ENCODE data around the gene YPEL5.
"Not testable (repeated sequence)": the region's sequence is repeated elsewhere in the genome, so short reads cannot be mapped to it uniquely, and the experiment has no call there.

The YPEL5 gene

DNA sequence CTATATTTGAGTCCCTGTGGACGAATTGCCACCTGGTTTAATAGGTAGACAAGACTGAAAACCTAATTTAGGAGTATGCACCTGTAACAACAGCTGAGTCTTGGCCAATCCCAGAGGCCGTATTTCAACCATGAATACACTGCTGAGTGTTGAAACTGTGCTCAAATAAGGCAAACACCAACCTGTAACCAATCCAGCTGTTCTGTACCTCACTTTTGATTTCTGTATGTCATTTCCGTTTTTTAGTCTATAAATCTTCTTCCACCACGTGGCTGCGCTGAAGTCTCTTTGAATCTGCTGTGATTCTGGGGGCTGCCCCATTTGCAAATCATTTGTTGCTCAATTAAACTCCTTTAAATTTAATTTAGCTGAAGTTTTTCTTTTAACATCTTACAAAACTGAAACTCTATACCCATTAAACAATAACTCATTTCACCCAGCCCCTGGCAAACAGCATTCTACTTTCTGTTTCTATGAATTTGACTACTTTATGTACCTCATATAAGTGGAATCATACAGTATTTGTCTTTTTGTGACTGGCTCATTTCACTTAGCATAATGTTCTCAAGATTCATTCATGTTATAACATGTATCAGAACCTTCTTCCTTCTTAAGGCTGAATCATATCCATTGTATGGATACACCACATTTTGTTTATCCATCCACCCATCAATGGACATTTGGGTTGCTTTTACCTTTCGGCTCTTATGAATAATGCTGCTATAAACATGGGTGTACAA is 7.5 kb upstream of the YPEL5 start:
- no peak for FAIRE-seq

DNA sequence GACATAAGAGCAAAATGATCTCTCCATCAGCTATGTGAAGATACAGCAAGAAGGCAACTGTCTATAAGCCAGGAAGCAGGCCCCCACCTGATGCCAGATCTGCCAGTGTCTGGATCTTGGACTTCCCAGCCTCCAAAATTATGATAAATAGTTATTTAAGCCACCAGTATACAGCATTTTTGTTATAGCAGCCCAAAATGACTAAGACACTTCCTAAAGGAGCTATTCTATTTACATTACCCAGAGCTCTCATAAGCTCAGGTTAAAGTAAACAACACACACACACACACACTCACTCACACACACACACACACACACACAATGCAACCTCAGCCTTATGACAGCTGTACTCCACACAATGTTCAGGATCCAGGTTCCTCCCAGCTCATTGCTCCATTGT is 5.7 kb upstream of the YPEL5 start:
- no peak for FAIRE-seq

DNA sequence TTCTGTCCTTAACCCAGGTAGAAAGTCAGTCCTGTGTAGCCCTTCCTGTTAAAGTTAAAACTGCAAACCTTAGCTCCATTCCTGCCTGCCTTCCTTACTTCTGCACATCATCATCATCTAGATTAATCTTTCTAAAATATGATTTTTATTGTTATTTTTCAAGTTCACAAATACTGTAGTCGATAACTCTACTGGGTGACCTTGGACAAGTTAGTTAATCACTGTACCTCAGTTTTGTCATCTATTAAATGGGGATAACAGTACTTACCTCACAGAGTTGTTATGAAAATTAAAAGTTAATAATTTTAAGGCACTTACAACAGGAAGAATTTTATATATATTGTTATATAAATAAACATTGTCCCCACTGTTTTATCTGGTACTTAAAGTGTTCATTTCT is 2.5 kb upstream of the YPEL5 start:
- FAIRE-seq, result no peak

DNA sequence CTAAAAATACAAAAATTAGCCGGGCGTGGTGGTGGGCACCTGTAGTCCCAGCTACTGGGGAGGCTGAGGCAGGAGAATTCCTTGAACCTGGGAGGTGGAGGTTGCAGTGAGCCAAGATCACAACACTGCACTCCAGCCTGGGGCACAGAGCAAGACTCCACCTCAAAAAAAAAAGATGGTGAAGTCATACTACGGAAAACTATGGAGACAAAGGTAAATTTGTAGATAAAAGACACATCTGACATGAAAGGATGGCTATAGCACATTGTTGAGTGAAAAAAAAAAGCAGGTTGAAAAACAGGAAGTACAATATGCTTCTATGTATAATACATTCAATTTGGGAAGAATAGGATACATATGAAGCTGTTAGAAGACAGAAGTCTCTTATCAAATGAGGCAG is 1.9 kb upstream of the YPEL5 start:
- FAIRE-seq, result not testable (repeated sequence)

DNA sequence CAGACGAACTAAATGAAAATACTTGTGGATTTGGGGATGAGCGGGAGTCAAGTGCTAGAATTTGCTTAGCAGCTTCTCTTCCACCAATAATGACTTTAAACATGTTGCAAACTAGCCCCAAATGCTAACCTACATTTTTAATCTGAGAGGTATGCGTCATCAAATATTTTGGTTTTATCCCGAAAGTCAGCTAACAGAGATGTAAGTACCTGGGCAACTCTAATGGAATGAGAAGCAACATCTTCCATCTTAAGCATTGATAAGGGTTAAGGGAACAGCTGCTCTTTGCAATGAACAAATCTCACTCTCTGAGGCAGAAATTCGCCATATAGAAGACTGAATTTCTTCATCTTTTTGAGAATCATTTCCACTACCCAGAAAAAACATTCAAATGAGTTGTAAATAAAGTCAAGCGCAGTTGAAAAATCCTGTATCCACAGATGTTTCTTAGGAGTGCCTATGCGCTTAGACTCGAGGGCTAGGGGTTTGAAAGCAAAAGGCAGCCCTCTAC is 926 bp upstream of the YPEL5 start:
- FAIRE-seq, result no peak

DNA sequence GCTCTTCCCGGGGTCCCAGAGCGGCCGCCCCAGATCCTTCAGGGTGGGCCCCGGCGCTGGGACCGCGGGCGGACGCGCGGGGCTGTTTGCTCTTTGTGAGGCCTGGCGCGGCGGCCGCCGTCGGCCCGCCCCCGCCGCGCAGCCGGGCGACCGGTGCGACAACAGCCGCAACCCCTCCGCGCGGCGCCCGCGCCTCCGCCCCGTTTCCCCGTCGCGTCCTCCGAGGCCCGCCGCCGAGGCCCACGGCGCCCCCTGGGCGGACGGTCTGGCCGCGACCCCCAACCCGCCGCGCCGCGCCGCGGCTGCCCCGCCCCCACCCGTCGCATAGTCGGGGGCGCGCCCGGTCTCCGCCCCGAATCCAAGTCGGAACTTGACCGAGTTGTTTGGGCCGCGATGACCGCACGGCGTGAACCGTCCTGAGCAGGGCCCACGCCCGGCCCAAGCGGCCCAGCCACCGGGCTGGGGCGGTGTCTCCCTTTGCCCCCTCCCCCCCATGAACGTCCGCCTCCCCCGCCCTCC is 448 bp downstream of the YPEL5 start:
- no peak for FAIRE-seq

DNA sequence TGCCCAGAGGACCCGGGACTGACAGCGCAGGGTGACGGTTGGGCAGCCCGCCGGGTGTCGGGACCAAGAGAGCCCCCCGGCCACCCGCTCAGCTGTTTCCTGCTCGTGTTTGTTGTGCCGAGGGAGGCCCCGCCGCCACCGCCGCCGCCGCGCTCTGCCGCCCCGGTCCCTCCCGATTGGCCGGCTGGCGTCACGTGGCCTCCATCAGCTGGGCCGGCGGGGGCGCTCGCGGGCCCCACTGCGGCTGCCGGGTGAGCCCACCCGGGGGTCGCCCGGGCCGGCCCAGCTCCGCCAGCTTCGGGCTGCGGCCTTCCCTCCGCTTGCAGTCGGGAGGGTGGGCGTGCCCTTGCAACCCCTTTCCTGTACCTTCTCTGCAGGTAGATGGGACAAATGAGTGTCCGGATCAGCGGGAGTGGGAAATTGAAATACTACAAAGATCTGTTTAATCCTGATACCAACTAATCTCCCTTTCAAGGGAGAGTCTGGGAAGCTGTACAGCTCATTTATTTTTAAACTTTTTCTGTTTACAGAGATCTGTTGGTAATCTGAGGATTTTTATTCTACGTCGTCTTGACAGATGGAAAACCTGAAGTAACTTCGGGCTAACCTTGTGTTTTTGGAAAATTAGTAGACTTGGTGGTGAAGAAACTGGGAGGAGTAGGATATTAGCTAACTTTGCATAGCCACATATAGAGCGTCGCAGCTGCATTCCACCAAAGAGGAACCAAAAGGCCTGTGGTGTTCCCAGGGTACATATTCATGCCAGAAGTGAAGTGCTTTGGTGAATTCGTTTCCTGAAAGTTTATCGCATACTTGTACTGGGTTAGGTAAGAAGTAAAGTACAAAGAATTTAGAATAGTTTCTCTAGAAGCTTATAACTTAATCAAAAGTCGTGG is 1.2 kb downstream of the YPEL5 start:
- no peak for FAIRE-seq

DNA sequence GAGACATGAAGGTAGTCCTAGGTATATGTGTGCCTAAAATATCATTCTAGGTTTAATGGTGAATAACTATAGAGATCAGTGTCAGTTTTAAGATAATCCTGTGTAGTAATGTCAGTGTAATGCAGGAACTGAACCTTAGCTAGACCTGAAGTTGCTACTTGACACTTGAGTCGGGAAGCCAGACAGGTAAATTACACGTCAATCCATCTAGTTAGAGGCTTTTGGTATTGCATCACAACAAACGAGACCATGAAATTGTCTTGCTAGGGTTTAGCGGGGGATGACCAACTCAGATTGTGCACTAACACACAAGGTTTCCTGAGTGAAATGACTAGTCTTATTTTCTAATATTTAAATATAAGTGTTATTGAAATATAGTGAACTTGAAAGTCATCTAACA is 2.0 kb downstream of the YPEL5 start:
- no peak for FAIRE-seq

DNA sequence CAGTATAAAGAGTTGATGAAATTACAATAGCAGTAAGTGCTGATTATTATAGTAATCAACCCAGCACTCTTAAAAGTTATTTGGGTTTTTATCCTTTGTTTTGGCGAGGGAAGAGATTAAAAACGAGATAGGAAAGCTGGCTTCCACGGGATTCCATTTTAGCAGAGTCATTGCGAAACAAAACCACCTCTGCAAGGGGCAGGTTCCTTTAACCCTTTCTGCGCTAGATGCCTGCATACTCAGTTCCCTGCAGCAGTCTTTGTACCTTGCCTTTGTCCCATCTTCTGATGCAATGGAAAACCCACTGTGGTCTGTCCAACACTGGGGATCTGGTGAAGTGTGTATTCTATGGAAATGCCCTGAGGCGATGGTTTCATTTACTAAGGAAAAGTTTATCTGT is 2.7 kb downstream of the YPEL5 start:
- FAIRE-seq, result no peak

DNA sequence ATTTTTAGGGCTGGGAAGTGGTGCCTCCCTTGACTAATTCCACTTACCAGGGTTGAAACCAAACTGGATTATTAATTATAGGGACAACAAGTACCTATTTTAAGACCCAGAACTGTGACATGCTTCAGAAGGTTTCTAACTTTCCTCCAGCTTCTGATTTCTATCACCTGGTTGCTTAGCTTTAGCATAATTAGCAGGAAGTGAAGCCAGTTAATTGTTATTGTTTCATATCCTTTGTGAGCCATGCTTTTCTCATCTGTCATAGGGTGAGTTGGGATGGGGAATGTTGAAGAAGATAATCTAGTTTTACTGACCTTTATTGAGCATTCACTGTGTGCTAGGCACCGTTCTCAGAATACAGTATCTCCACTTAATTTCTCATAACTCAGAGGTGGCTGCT is 3.2 kb downstream of the YPEL5 start:
- FAIRE-seq, result no peak

DNA sequence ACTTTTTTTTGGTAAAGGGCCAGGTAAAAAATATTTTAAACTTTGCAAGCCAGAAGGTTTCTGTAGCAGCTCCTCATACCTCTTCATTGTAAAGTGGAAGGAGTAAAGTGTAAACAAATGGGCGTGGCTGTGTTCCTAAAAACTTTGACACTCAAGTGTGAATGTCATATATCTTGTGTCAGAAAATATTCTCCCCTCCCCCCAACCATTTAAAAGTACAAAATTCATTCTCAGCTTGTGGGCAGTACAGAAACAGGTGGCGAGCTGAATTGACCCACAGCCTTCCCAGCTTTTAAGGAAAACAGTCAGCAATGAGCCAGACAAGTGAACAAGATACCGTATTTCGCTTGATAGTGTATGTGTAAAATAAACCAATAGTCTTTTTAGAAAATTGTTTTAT is 4.0 kb downstream of the YPEL5 start:
- no peak for FAIRE-seq

DNA sequence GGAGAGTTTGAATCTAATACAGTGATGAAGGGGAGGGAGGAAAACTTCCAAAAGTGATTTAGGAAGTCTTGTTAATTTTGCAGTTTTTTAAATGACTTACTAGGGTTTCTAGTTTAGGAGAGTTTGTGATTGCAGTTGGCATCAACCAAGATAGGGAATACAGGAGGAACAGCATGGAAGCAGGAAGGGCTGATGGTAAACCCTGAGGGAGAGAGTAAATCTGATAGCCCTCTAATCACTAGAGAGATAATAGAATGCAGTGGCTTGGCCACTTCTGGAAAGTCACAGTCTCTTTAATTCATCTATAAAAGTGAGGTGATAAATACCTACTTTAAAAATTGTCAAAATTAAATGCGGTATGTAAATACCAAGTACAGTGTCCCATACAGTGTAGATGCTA is 5.6 kb downstream of the YPEL5 start:
- FAIRE-seq, result no peak

DNA sequence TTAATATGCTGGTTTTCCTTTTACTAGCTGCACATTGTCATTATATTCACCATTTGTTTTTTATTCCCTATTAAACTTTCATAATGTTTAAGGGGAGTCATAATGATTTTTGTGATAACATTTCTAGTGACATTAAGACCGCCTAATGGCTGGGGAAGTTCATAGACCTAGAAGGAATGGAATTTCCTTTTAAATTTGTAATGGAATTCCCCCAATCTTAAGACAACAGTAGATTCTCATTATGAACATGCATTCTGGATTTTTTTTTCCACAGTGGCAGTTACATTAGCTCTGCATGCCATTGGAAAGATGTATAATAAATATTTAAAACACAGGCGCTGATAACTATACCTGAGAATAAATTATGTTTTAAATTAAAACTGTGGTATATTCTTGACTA is 8.4 kb downstream of the YPEL5 start:
- FAIRE-seq, result no peak

DNA sequence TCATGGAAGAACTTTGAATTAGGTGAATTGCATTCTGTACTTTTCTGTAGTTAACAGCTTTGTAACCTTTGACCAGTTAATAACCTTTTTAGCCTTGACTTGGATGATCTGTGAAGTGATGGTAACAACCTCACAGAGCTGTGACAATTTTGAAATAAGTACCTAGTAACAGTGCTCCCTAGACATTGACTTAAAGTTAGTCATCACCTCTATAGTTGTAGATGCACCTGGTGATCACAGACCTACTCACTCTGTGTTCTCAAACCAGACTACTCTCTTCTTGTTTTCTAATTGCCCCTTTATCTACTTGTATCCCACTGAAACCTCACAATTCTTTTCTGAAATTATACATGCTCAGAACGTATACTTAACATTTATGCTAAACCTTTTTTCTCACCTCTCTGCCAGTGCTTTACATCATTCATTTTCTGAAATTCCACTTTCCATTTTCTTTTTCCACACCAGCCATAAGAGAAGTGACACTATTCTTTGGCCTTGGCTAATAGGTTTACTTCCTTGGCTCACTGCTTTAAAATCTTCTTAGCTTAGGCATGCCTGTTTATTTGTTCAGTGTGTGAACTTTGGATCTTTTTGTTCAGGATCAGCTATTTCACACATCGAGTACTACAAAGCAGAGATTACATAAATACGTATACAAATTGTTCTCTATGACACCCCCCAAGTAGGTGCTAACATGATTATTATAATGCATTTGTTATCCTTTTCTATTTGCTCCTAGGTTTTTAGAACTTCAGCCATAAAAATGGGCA is 9.3 kb downstream of the YPEL5 start:
- FAIRE-seq, result no peak

DNA sequence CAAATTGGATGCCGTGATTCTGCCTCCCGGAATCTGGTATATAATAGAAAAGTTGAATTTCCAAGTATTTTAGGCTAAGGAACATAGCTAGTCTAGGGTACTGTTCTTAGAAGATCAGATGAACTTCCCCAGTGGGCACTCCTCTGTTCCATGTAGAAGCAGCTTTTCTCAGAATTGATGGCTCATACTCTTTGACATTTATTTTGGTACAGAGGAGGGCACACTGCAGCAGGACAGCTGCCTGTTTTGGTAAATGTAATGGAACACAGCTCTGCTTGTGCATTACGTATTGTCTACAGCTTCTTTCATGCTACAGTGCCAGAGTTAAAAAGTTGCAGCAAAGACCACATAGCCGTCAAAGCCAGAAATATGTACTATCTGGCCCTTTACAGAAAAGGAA is 10.8 kb downstream of the YPEL5 start:
- FAIRE-seq, result no peak

DNA sequence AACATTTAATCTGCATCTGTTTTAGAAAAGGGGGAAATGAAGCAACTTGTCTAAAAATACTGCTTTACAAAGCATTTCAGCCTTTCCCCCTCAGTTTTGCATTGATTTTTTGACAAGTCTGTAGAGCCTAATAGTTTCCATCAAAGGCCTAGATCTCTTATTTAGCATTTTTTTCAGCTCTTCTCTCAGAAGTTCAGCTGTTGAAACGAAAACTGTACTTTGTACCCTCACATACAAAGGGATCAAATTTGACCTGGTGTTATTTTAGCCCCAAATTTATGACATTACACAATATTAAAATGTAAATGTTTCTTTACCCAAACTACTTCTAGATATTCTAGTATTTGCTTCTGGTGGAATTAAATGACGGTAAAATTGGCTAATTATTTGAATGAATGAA is 13.0 kb downstream of the YPEL5 start:
- no peak for FAIRE-seq

DNA sequence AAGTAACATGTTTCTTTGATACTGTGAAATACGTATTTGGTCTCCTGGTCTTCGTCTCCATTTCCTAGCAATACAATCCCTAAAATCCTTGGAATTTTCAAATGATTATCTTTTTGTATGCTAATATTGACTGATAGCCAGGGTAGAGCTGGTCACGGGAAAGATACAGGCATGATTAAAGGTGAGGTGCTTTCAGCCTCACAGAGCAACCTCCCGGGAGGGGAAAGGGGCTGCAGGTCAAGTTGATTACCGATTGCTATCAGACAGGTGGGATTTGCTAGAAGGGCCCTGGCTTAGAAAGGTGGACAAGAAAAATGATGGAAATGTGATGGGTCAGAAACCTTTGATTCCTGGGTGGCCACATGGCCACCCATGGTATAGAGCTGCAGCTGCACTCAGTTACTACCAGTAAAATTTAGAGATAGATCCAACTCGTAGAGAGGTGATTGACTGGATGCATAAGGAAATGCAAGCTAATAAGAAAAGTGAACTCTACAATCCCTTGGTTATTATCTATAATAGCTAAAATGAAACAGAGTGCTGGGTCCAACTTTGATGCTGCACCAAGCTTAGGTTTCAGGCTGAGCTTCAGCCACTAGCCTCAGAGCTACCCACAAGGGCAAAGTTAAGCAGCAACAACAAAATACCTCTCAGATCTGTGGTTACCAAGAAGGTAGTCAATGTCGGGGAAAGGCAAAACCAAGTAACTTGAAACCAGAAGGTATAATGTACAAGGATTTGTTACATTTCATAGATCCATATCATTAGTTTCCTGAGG is 15.3 kb downstream of the YPEL5 start:
- FAIRE-seq, result no peak

DNA sequence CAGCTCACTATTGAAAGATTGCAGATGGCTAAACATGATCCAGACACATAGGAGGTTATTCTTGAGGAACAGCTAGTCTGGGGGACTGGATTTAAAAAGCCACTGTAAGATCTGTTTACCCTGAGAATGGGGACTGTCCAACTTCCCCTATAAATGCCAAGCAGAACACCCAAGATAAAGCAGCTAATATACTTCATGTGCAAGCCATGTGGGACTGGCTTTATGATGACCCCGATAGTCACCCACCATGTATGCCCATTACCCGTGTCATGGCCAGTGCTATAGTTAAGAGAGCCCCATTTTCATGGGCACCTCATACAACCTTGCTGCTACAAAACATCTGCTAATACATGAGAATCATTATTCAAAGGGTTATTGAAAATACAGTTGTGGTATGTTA is 16.0 kb downstream of the YPEL5 start:
- no peak for FAIRE-seq

DNA sequence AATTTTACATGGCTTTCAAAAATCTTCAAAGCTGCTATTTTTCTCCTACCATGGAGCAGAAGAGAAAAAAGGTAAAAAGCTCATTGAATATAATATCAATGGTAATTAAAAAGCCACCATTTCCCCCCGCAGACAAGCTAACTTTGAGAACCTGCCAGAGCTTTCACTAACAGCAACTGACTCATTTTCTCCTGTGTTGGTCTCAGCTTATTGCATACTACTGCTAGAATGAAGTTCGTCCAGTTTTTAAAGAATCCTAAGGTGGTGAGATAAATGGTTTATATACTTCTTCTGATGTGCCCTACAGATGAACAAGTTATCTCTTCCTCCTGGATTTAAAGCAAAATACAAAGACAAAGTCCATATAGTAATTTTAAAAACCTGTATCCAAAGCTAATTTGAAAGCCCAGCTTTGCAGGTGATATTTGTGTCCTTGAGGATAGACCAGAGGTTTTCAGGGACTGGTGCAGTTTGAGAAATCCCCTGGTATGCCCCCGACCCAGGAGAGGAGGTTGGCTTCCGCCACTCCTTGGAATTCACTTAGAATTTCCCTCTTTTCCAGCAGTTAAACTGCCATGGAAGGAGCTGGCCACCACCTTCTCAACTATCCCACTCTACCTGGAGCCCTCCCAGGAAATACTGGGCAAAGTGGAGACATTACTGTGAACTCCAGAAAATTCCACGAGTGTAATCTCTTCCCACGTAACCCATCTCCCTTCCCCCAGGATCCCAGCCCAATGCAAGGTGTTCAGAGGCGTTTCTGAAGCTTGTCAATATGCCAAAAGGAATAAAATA is 17.5 kb downstream of the YPEL5 start:
- FAIRE-seq, result no peak

DNA sequence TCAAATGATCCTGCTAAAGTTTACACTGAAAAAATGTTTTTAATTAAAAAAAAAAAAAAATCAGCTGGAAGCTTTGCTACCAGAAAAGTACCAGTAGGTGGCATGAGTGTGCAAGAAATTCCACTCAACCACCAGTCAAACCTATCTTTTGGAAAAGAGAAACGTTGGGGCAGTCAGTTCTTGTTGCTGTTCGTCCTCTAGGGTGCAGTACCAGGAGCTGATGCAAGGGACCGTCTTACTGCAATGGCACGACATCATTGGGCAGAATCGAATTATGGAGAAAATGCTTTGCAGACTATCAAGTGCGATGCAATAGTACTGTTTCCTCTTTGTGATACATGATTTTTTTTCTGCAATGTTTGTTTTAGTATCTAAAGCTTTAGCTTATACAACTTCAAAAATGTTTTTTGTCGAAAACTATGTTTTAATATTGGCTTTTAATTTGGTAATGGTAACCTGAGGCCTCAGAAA is 18.3 kb downstream of the YPEL5 start:
- peak; percentile 98 for FAIRE-seq

DNA sequence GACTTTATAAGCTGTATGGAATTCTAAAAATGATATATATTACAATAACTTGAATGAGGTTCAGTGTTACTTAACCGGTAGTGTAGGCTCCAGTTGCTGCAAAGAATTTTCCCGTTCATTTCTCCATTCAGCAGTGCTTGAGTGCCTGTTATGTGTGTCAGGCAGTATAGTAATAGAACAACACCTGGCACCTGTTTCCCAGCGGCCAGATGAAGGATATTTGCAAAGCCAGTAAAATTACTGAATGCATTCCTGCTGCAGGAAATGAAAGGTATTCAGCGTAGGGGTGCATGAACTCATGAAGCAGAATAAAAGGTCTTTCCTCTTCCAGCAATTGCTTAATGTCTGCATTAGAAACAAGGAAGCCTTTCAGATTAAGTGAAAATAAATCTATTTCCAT is 18.8 kb downstream of the YPEL5 start:
- FAIRE-seq, result no peak
